Measurements from ENCODE around the gene SPINK14. TPM values are rescaled to one million over a fixed set of nuclear protein-coding genes. Genes with fewer than 3 reads are reported as not detected.

Gene SPINK14, protein sequence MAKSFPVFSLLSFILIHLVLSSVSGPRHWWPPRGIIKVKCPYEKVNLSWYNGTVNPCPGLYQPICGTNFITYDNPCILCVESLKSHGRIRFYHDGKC
- not detected in 2 replicates for total RNA-seq

DNA sequence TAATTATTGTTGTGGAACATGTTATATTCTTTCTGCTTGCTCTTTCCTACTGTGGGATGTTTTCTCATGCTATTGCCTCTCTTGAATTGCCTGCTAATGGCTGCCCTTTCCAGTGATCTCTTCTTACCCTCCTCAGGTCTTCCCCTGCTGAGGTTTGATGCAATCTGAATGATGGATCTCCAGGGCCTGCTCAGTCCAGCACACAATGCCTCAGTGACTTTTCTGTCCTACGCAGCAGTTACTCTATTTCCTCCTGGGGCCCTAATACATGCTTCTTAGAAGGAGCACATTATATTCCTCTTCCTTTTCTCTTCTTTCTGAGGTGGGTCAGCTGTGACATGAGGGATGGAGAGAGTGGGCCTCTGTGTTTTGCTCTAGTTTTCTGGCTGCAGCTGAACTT is at the start of gene SPINK14:
Gene SPINK14 (plus strand): TSS at position 301 of the 400 bp plus-strand sequence. CDS start 1,187 bp downstream, outside the sequence.

GRCh38 chr5:148202531-148203203 is 34.3 kb downstream of the SPINK14 start, which contains the start of gene SPINK6:
SPINK6 (plus strand) TSS chr5:148203042; CDS start chr5:148203097, 55 bp downstream.

Other genes with a start within 250 kb of the SPINK14 start
- gene SPINK5, start 104.6 kb upstream of the SPINK14 start, total RNA-seq = not detected in 2 replicates
- gene SPINK6, start 34.5 kb downstream of the SPINK14 start, total RNA-seq = 1.1 and 1.2 TPM in 2 replicates
- gene MARCOL, start 70.0 kb downstream of the SPINK14 start, total RNA-seq = not detected in 2 replicates
- 6.4 and 8.4 TPM in 2 replicates for gene SPINK13, start 100.2 kb downstream of the SPINK14 start, total RNA-seq
- not detected in 2 replicates for gene SPINK7, start 143.9 kb downstream of the SPINK14 start, total RNA-seq
- 1.4 TPM in 1 of 2 replicates, not detected in the other for gene SPINK9, start 167.0 kb downstream of the SPINK14 start, total RNA-seq
- 37.8 and 58.9 TPM in 2 replicates for gene FBXO38, start 215.4 kb downstream of the SPINK14 start, total RNA-seq